GM21367 (cell line): Measurements from ENCODE around the gene TNFRSF8.
"Not testable (repeated sequence)": the region's sequence is repeated elsewhere in the genome, so short reads cannot be mapped to it uniquely, and the experiment has no call there.

Source experiments
- ATAC-seq: cut with Tn5 transposase; IDR thresholded peaks from one replicate; pipeline ENCODE4 v1.9.1; 2021; ENCODE audit not compliant: unreplicated experiment

The TNFRSF8 gene

DNA sequence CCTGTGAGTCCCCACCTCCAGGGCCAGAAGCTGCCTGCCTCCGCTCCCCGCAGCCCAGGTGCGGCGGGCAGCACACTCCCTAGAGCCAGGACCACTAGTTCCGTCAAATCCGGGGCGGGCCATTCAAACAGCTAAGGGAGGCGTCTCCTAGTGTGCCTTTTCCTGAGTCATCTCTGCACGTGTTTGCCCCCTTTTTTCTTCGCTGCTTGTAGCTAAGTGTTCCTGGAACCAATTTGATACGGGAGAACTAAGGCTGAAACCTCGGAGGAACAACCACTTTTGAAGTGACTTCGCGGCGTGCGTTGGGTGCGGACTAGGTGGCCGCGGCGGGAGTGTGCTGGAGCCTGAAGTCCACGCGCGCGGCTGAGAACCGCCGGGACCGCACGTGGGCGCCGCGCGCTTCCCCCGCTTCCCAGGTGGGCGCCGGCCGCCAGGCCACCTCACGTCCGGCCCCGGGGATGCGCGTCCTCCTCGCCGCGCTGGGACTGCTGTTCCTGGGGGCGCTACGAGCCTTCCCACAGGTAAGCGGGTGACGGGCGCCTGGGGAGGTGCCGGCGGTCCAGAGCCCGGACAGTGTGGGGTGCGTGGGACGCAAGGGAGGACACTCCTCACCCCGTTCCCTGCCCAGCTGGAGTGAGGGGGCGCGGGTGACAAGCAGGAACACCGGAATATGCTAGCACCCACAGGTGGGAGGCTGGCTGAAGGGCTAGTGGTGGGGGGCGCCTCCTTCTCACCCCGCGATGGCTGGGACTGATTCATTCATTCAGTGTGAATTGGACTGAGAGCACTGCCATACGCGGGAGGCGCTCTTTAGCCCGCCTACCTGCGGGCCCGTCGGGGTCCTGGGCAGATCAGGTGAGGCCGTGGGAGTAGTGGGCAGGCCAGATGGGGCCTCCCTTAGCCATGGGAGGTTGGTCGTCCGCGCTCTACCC lies at the start of gene TNFRSF8:
TNFRSF8 (plus strand) TSS at position 163 of the 932 bp plus-strand sequence; CDS start at position 459, 296 bp downstream.
- no peak for ATAC-seq

DNA sequence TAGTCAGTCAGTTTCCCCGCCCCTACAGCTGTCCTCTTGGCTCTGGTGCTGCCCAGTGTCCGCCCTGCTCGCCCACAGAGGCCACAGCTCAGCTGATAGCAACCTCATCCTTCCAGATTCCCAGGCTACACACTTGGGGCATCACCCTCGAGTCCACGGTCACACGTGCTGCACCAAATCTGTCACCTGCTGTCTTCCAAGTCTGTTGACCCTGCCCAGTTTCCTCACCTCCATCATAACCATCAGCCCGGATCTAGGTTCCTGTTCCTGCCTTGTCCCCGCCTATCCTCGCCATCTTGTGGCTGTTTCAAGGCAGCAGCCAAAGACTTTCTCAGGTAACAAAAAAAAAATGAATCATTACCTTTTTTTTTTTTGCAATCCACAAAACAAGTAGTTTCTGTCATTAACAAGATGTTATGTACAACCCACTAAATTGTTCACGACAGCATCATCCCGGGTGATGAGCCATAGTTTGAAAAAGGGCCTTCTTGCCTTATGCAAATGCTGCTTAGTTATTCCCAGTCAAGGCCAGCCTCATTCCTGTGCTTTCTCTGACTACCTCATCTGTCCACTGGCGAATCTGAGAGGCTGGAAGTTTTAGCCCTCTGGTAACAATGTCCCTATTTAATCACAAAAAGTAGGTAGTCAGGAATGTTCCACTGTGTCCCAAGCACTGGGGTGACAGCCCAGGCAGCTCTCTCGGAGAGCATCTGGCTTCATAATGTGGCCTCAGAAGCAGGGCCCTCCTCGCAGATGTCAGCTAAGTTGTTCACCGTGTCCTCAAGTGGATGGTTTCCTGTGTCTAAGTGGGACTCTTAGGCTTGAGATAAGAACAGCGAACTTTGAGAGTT lies 48.7 kb upstream of the TNFRSF8 start:
- no peak for ATAC-seq

DNA sequence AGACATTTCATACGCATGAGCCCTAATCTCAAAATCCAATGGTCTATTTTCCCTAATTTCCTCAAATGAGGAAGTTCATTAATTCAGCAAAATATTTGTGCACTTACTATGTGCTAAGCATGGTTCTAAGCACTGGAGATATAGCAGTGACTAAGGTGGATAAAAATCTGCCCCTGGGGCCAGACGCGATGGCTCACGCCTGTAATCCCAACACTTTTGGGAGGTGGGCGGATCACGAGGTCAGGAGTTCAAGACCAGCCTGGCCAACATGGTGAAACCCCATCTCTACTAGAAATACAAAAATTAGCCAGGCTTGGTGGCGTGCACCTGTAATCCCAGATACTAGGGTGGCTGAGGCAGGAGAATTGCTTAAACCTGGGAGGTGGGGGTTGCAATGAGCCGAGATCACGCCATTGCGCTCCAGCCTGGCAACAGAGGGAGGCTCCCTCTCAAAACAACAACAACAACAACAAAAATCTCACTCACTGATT lies 48.1 kb upstream of the TNFRSF8 start:
- no peak for ATAC-seq

DNA sequence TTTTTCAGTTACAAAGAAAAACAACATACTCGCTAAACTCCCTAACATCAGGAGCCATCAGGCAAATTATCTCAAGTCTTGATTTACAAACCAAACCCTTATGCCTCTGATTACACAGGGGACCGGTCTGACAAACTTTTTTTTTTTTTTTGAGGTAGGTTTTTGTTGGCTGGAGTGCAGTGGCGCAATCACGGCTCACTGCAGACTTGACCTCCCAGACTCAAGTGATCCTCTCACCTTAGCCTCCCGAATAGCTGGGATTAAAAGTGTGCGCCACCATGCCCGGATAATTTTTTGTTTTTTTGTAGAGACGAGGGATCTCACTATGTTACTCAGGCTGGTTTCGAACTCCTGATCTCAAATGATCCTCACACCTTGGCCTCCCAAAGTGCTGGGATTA lies 47.6 kb upstream of the TNFRSF8 start:
- ATAC-seq = no peak

DNA sequence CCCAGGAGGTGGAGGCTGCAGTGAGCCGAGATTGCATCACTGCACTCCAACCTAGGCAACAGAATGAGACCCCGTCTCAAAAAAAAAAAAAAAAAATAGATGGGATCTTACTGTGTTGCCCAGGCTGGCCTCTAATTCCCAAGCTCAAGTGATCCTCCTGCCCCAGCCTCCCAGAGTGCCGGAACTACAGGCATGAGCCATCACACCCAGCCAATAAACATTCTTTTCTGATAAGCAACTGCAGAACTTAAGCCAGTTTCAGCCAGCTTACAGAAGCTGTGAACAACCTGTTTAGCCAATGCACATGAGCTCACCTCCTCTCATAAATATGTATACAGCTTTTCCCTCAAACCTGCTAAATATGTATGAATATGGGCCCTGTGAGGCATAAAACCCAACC lies 46.9 kb upstream of the TNFRSF8 start:
- ATAC-seq = no peak

DNA sequence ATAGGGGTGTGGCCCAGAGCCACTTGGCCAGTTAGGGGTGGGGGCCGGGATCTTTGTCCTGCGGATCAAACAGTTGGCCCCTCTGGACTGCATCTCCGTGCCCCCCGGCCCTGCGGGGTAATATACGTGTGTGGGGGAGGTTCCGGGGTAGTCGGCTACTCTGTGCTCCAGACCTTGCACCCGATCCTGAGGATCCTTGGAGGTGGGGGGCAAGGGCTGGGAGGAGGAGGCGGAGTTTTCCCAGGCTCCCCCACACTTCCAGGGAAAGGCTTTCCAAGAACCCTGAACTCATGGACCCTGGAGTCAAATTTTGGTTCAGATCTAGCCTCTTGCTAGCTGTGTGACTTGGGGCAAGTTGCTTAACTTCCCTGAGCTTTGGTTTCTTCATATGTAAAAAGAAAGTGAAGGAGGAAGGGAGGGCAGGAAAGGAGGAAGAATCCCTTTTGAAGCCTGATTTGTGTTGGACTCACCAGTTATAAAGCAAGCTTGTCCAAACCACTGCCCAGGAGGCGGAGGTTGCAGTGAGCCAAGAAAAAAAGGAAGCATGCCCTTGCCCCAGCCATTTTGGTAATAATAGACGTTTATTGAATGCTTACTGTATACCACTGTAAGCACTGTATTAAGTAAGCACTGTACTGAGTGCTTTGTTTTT lies 43.1 kb upstream of the TNFRSF8 start:
- ATAC-seq = no peak

DNA sequence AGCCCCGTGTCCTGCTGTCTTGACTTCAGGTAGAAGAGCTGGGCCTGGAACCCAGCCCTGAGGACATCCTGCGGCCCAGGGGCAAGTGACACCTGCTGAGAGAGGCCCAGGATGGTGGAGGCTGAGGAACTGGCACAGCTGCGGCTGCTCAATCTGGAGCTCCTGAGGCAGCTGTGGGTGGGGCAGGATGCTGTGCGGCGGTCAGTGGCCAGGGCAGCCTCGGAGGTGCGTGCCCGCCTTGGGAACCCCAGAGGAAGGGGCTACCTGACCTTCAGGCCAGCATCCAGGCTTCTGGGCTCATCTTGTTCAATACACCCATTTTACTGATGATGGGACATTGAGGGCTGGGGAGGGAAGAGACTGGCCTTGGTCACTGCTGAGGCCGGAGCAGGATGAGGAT lies 41.5 kb upstream of the TNFRSF8 start:
- ATAC-seq = no peak

DNA sequence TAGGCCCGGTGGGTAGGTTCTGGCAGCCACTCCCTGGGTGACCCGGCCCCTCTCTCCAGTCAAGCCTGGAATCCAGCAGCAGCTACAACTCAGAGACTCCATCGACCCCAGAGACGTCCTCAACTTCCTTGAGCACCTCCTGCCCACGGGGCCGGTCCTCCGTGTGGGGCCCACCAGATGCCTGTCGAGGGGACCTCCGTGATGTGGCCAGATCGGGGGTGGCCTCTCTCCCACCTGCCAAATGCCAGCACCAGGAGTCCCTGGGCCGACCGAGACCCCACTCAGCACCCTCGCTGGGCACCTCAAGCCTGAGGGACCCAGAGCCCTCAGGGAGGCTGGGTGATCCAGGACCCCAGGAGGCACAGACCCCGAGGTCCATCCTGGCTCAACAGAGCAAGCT lies 41.1 kb upstream of the TNFRSF8 start:
- no peak for ATAC-seq

DNA sequence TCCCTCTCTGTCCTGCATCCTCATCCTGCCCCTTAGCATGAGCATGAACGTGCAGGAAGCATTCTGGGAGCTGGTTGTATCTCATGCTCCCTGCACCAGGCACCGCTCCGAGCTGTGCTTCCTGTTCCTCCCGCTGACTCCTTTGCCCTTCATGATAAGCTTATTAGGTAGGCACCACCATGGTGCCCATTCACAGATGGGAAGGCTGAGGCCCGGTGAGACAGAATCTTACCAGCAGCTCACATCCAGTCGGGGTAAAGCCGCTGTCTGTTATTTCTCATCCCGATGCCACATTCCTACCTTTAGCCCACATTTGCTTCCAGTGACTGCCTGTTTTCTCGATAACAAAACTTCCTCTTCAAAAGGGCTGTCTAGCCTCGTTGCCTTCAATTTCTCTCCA lies 36.5 kb upstream of the TNFRSF8 start:
- ATAC-seq = no peak

DNA sequence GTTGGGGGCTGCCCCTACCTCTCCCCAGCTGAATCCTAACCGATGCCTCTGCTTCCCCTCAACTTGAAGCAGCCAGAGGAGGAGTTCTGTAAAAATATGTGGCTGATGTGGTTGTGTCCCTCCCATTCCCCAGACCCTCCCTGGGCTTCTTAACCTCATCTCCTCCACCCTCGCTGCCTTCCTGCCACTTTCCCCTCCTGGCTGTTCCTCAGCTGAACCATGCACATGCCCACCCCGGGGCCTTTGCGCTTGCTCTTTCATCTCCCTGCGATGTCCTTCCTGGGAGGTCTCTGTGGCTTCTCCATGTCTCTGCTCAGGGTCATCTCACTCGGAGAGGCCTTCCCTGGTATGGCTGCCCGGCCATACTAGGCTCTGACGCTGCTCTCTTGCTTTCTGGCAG lies 34.9 kb upstream of the TNFRSF8 start:
- ATAC-seq = no peak

DNA sequence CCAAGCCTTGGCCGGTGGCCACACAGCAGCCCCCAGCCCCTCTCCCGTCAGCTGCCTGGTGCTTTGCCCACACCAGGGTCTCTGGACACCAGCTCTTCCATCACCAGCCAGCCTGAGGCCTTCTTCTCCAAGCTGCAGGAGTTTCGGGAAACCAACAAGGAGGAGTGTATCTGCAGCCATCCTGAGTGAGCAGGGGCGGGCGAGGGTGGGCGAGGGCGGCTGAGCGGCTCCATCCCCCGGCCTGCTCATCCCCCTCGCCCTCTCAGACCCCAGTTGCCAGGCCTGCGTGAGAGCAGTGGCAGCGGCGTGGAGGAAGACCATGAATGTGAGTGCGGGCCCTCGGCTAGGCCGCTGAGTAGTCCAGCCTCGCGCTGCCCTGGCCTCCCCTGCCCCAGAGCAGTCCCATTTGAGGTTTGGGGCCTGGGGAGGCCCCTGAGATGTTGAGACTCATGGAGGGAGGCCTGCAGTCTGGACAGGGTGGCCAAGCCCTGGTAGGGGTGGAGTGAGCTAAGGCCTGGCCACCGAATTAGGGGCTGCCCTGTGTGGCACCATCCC lies 34.1 kb upstream of the TNFRSF8 start:
- no peak for ATAC-seq

DNA sequence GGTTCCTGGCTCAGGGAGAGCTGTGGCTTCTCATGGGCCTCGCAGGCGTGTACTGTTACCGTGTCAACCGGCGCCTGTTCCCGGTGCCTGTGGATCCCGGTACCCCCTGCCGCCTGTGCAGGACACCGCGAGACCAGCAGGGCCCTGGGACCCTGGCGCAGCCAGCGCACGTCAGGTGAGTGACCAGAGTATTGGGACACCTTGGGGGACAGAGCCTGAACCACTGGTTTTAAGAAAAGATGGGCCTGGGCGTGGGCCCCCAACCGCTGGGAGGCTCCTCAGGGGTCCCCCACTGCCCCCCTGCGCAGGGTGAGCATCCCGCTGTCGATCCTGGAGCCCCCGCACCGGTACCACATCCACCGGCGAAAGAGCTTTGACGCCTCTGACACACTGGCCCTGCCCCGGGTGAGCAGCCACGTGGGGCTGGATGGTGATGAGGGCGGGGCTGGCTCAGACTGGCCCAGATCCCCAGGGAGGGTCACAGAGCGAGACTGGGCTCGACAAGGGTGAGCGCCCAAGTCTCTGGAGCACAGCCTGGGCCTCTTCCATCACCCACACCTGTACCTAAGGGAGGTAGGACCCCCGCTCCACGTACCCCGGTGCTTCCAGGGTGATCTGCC lies 33.3 kb upstream of the TNFRSF8 start:
- no peak for ATAC-seq

DNA sequence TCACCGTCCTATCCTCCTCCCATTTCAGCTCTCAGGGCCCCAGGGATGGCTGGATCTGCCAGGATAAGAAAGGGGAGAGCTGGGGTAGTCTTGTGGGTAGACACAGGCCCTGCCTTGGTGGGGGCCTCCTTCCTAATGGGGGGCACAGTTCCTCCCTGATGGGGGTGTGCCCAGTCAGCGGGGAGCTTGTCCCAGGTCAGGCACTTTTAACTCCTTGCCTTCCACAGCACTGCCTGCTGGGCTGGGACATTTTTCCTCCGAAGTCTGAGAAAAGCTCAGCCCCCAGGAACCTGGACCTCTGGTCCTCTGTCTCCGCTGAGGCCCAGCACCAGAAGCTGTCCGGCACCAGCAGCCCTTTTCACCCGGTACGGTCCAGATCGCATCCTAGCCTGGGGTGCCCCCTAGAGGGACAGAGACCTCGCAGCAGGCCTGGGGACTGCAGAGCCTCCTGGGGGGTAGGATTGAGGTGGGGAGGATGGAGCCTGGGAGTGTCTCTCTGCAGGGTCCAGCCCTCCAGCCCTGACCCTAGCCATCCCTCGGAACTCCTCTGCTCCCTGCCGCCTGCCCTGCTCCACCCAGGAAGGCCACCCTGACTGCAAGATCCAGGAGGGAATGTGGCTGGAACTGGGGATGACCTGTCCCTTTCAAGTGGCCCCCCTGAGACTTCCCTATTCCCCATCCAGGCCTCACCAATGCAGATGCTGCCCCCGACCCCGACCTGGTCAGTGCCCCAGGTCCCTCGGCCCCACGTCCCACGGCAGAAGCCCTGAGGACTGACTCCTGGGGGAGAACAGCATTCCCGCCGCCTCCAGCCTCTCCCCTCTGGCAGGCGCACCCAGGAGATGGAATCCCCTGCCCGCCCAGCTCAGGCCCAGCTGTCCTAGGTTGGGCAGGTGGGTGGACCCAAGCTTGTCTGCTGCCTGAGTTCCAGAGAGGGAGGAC lies 31.8 kb upstream of the TNFRSF8 start:
- no peak for ATAC-seq

DNA sequence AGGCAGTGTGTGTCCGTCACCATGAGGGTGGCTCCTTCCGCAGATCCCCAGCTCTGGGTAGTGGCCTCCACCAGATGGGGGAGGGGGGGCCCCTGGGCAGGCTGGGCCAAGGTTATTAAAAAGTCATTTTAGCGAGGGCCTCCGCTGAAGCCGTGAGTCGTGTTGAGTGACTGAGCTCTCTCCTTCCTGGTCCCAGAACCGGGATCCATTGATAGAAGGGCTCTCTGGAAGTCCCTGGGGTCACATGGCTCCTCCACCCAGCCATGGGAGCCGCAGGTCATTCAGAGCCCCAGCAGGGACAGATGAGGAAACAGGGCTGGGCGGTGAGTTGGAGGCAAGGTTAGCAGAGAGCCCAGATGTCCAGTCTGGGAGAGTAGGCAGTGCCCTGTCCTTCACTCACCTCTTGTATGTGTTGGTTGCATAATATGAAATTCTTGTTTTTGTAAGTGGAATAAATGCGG lies 30.9 kb upstream of the TNFRSF8 start:
- ATAC-seq = no peak

DNA sequence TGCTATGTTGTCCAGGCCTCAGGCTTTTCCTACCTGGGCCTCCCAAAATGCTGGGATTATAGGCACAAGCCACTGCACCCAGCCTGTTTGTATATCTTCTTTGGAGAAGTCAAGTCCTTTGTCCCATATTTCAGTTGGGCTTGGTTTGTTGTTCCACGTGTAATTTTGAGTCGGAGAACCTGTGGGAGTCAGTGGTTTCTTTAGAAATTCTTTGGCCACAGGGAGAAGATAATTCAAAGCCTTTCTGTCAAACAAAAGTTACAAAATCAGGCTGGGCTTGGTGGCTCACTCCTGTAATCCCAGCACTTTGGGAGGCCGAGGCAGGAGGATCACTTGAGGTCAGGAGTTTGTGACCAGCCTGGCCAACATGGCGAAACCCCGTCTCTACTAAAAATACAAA lies 29.7 kb upstream of the TNFRSF8 start:
- ATAC-seq = not testable (repeated sequence)

DNA sequence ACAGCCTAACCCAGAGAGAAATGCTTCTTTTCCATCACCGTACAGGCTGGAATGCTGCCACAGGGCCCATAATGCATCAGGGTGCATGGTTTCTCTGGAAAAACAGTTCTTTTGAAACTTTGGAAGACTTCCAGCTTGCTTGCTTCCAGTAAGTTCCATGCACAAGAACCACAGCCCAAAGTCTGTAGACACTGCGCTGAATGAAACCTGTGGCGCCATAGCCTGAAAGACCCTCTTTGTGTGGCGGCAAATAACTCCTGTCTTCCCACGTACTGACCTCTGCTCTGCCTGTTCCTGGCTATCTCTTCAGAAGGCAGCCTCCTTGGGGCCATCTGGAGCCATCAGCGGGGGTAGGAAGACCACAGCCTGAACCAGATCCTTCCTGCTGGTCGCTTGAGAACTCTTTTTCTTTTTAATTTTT lies 28.7 kb upstream of the TNFRSF8 start:
- no peak for ATAC-seq

DNA sequence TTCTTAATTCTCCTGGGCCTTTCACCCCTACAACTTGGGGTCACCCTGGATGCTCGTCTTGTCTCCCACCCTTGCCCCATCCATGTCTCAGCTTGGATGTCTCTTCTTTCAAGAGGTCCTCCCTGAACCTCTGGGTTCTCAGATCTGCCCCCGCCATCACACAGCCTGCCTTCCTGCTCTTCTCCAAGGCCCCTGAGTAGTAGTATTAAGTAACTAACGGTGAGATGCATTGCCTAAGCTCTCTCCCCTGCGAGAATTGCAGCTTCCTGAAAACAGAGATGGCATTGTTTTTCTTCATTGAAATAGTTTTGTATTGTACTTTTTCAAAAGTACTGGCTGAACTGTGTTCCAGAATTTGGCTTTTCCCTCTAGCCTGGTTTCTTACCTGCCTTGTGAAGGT lies 27.8 kb upstream of the TNFRSF8 start:
- no peak for ATAC-seq

DNA sequence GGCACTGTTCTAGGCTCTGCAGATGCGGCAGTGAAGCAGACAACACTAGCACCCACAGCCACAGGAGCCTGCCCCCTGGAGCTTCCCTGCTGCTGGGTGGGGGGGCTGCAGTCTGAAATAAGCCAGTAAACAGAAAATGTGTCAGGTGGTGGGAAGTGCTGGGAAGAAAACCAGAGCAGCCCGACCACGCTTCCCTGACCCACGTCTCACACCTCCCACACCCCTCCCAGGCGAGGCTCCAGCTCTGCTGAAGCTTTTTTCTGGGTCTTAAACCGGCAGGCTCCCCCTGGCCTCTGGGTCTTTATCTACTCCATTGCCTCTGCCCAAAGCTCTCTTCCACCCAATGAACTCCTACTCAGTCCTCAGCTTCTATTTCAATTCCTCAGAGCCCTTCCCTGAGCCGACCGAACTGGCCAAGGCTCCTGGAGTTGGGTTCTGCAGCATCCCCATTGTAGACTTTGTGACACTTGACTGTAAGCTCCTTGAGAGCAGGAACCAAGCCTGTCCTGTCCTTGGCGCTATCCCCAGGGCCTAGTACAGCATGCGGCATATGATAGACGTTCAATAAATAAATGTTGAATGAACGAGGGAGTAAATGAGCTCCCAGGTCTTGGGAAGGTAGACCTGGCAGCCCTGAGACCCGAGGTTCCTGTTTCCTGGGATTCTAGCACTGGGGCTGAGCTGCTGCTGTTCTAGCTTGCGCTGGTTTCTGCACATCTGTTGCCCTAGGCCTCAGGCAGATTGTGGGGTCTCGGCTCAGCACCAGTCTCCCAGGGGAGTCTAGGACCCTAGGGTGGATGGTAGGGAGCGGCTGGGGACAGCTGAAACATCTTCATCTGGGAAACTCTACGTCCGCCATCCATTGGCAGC lies 25.4 kb upstream of the TNFRSF8 start:
- no peak for ATAC-seq
